Measurements from ENCODE around the gene SNAPIN.
A peak's percentile ranks its signal among the peaks of the same experiment; 100 is the strongest.

Gene SNAPIN

DNA sequence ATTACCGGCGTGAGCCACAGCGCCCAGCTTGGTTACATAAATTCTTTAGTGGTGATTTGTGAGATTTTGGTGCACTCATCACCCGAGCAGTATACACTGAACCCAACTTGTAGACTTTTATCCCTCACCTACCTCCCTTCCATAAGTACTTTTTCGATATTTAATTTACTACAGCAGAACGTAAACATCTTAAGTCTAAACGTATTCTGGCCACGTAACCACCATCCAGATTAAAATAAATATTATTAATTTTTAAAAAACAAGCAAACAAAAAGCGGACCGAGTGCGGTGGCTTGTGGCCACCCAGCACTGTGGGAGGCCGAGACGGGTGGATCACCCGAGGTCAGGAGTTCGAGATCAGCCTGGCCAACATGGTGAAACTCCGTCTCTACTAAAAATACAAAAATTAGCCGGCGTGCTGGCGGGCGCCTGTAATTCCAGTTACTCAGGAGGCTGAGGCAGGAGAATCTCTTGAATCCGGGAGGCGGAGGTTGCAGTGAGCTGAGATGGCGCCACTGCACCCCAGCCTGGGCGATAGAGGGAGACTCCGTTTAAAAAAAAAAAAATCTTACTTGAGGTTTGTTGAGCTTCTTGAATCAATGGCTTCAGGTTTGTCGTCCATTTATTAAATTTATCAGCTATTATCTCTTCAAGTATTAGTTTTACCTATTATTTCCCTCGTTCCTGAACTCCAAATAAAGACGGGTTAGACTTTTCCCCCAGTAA, 13.3 kb downstream of the SNAPIN start:
- 0 out of 2 replicates have a peak, but pooled peaks have one; percentile 18 for TF ChIP-seq TAF1 (IDR thresholded peaks at IDR 0.05; ENCODE audit: borderline replicate concordance, insufficient read depth, low read length)

DNA sequence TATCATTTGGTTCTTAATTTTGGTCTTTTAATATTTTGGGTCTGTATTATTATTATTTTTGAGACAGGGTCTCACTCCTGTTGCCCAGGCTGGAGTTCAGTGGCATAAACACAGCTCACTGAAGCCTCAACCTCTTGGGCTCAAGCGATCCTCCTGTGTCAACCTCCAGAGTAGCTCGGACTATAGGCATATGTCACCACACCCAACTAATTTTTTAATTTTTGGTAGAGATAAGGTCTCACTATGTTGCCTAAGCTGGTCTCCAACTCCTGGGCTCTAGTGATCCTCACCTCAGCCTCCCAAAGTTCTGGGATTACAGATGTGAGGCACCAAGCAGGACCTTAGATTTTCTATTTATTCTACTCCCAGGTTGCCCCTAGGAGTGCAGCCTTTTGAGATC, 15.0 kb downstream of the SNAPIN start:
- no peak for TF ChIP-seq SIN3A (IDR thresholded peaks at IDR 0.05; ENCODE audit: borderline replicate concordance, insufficient read depth, low read length)
- TF ChIP-seq, protein P1, sequence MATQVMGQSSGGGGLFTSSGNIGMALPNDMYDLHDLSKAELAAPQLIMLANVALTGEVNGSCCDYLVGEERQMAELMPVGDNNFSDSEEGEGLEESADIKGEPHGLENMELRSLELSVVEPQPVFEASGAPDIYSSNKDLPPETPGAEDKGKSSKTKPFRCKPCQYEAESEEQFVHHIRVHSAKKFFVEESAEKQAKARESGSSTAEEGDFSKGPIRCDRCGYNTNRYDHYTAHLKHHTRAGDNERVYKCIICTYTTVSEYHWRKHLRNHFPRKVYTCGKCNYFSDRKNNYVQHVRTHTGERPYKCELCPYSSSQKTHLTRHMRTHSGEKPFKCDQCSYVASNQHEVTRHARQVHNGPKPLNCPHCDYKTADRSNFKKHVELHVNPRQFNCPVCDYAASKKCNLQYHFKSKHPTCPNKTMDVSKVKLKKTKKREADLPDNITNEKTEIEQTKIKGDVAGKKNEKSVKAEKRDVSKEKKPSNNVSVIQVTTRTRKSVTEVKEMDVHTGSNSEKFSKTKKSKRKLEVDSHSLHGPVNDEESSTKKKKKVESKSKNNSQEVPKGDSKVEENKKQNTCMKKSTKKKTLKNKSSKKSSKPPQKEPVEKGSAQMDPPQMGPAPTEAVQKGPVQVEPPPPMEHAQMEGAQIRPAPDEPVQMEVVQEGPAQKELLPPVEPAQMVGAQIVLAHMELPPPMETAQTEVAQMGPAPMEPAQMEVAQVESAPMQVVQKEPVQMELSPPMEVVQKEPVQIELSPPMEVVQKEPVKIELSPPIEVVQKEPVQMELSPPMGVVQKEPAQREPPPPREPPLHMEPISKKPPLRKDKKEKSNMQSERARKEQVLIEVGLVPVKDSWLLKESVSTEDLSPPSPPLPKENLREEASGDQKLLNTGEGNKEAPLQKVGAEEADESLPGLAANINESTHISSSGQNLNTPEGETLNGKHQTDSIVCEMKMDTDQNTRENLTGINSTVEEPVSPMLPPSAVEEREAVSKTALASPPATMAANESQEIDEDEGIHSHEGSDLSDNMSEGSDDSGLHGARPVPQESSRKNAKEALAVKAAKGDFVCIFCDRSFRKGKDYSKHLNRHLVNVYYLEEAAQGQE (IDR thresholded peaks at IDR 0.05; ENCODE audit: insufficient read depth in 1 of 2, low read depth in 2 of 2, low read length in 2 of 2) = no peak
- TF ChIP-seq FOXP2 (optimal IDR thresholded peaks at IDR 0.05; ENCODE audit: borderline replicate concordance, extremely low read depth, extremely low read length, insufficient read depth) = no peak
- no peak for TF ChIP-seq TAF1 (IDR thresholded peaks at IDR 0.05; ENCODE audit: borderline replicate concordance, insufficient read depth, low read length)
- no peak for TF ChIP-seq POLR2AphosphoS5 (IDR thresholded peaks at IDR 0.05; ENCODE audit: low read depth, low read length)

DNA sequence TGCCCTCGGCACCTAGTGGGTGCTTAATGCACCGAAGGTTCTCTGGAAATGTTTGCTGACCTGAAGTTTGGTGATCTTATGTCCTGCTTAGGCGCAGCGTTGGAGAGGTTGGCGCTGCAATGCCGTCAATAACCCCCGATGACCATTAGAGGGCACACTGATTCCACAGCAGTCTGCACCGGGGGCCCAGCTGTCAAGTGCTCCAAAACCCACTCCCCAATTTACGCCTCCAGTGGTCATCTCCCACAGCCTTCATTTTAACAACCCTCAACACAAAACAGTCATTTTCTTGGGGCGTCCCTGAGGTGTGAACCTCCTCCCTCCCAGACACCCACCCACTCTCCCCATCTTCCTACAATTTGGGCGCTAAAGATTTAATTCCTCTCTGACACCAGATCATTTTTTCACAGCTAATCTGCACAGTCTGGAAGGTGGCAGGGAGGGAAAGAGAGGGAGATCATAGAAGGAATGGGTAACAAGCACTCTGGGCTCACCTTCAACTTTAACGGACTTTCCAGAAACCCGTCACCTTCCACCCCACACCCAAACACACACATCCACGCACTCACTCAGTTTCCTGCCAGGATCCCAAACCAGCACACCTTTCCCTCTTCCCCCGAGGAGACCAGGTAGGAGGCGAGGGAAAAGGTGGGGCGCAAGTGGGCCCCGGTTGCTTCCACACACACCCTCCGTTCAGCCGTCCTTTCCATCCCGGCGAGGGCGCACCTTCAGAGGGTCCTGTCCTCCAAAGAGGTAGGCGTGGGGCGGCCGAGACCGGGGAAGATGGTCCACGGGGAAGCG, 19.4 kb downstream of the SNAPIN start:
- TF ChIP-seq, protein P1 (IDR thresholded peaks at IDR 0.05; ENCODE audit: insufficient read depth in 1 of 2, low read depth in 2 of 2, low read length in 2 of 2) = no peak
- peak; percentile 13 for TF ChIP-seq FOXP2 (optimal IDR thresholded peaks at IDR 0.05; ENCODE audit: borderline replicate concordance, extremely low read depth, extremely low read length, insufficient read depth)

DNA sequence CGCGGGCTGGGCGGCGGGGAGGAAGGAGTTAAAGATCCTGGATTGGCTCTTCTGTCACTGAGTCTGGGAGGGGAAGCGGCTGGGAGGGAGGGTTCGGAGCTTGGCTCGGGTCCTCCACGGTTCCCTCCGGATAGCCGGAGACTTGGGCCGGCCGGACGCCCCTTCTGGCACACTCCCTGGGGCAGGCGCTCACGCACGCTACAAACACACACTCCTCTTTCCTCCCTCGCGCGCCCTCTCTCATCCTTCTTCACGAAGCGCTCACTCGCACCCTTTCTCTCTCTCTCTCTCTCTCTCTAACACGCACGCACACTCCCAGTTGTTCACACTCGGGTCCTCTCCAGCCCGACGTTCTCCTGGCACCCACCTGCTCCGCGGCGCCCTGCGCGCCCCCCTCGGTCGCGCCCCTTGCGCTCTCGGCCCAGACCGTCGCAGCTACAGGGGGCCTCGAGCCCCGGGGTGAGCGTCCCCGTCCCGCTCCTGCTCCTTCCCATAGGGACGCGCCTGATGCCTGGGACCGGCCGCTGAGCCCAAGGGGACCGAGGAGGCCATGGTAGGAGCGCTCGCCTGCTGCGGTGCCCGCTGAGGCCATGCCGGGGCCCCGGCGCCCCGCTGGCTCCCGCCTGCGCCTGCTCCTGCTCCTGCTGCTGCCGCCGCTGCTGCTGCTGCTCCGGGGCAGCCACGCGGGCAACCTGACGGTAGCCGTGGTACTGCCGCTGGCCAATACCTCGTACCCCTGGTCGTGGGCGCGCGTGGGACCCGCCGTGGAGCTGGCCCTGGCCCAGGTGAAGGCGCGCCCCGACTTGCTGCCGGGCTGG, 20.2 kb downstream of the SNAPIN start, which contains the start of gene NPR1:
NPR1 (plus strand) TSS at position 170 of the 818 bp plus-strand sequence; CDS start at position 591, 421 bp downstream.
- no peak for TF ChIP-seq TAF1 (IDR thresholded peaks at IDR 0.05; ENCODE audit: borderline replicate concordance, insufficient read depth, low read length)
- TF ChIP-seq FOXP2 (optimal IDR thresholded peaks at IDR 0.05; ENCODE audit: borderline replicate concordance, extremely low read depth, extremely low read length, insufficient read depth) = no peak
- TF ChIP-seq POLR2AphosphoS5 (IDR thresholded peaks at IDR 0.05; ENCODE audit: low read depth, low read length) = no peak
- TF ChIP-seq, protein P1 (IDR thresholded peaks at IDR 0.05; ENCODE audit: insufficient read depth in 1 of 2, low read depth in 2 of 2, low read length in 2 of 2) = no peak
- TF ChIP-seq SIN3A (IDR thresholded peaks at IDR 0.05; ENCODE audit: borderline replicate concordance, insufficient read depth, low read length) = no peak

DNA sequence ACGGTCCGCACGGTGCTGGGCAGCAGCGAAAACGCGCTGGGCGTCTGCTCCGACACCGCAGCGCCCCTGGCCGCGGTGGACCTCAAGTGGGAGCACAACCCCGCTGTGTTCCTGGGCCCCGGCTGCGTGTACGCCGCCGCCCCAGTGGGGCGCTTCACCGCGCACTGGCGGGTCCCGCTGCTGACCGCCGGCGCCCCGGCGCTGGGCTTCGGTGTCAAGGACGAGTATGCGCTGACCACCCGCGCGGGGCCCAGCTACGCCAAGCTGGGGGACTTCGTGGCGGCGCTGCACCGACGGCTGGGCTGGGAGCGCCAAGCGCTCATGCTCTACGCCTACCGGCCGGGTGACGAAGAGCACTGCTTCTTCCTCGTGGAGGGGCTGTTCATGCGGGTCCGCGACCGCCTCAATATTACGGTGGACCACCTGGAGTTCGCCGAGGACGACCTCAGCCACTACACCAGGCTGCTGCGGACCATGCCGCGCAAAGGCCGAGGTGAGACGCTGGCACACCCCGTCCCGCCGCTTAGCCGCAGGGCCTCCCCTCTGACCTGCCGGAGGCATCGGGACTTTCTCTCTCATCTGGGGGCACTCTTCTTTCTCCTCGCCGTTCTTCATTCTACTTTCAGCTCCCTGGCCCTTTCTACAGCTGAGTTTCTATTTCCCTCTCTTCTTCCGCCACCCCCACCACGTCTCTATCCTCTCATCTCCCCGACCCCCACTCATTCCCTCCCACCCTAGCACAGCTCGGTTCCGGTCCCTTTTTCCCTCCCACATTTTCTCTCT, 21.0 kb downstream of the SNAPIN start:
- TF ChIP-seq FOXP2 (optimal IDR thresholded peaks at IDR 0.05; ENCODE audit: borderline replicate concordance, extremely low read depth, extremely low read length, insufficient read depth) (no peak), TAF1 (IDR thresholded peaks at IDR 0.05; ENCODE audit: borderline replicate concordance, insufficient read depth, low read length) (no peak), SIN3A (IDR thresholded peaks at IDR 0.05; ENCODE audit: borderline replicate concordance, insufficient read depth, low read length) (no peak), POLR2AphosphoS5 (IDR thresholded peaks at IDR 0.05; ENCODE audit: low read depth, low read length) (no peak)
- TF ChIP-seq, protein P1 (IDR thresholded peaks at IDR 0.05; ENCODE audit: insufficient read depth in 1 of 2, low read depth in 2 of 2, low read length in 2 of 2) = no peak
